Mesenchymal stem cell (in vitro differentiated cells and primary cell): ENCODE results near the gene DACT2.

Experiments used
- DNase-seq: peaks from one replicate; pipeline ENCODE4 v3.0.0-alpha.2; 2013
- H2AFZ ChIP-seq: one replicate; pipeline ENCODE4 v1.6.1; 2013; ENCODE audit warnings: low read depth, mild to moderate bottlenecking, control low read depth, inconsistent platforms, low read length, moderate library complexity
- H2AK5ac ChIP-seq: 2 replicates; pipeline ENCODE4 v1.6.1; 2013; ENCODE audit warnings: low read length, moderate library complexity, mild to moderate bottlenecking, inconsistent platforms; ENCODE audit not compliant: severe bottlenecking
- H2BK120ac ChIP-seq: one replicate; pipeline ENCODE4 v1.6.1; 2013; ENCODE audit warnings: low read depth, mild to moderate bottlenecking, inconsistent platforms, low read length, moderate library complexity
- H2BK12ac ChIP-seq, 2 experiments: one replicate each; pipeline ENCODE4 v1.6.1; 2013; ENCODE audit warnings: inconsistent platforms in 2 of 2, low read length in 2 of 2, mild to moderate bottlenecking in 2 of 2, moderate library complexity in 2 of 2, control low read depth in 1 of 2
- H2BK15ac ChIP-seq: one replicate; pipeline ENCODE4 v1.6.1; 2013; ENCODE audit warnings: mild to moderate bottlenecking, low read depth, inconsistent platforms; ENCODE audit not compliant: poor library complexity, severe bottlenecking
- H2BK5ac ChIP-seq: 2 replicates; pipeline ENCODE4 v1.6.1; 2013; ENCODE audit warnings: low read depth, mild to moderate bottlenecking, low read length, control low read depth, inconsistent platforms; ENCODE audit not compliant: poor library complexity, severe bottlenecking
- H3K14ac ChIP-seq, 2 experiments: one replicate each; pipeline ENCODE4 v1.6.1; 2013; ENCODE audit warnings: inconsistent platforms in 2 of 2, low read length in 2 of 2, control low read depth in 1 of 2, mild to moderate bottlenecking in 1 of 2, moderate library complexity in 1 of 2
- H3K18ac ChIP-seq, 2 experiments: one replicate each; pipeline ENCODE4 v1.6.1; 2013; ENCODE audit warnings: inconsistent platforms in 2 of 2, low read length in 2 of 2, control low read depth in 1 of 2, low read depth in 1 of 2, mild to moderate bottlenecking in 1 of 2
- H3K23ac ChIP-seq, 2 experiments: one replicate each; pipeline ENCODE4 v1.6.1; 2013; ENCODE audit warnings: inconsistent platforms in 2 of 2, low read length in 2 of 2, mild to moderate bottlenecking in 2 of 2, moderate library complexity in 2 of 2, control low read depth in 1 of 2
- H3K27ac ChIP-seq: 2 replicates; pipeline ENCODE4 v1.5.1; 2013; ENCODE audit warnings: mild to moderate bottlenecking, moderate library complexity, low read length, control low read depth, inconsistent platforms; ENCODE audit not compliant: poor library complexity, severe bottlenecking
- H3K27me3 ChIP-seq, 2 experiments: 2 replicates each; pipeline versions ENCODE4 v1.6.1 to v1.7.0; 2013; ENCODE audit warnings: low read length in 2 of 2, mild to moderate bottlenecking in 2 of 2, moderate library complexity in 2 of 2, control low read depth in 1 of 2, inconsistent platforms in 1 of 2; ENCODE audit not compliant: control insufficient read depth in 1 of 2, insufficient read depth in 1 of 2
- H3K36me3 ChIP-seq, 2 experiments: 2 replicates each; pipeline versions ENCODE4 v1.6.1 to v1.7.0; 2013; ENCODE audit warnings: low read length in 2 of 2, control low read depth in 1 of 2, inconsistent platforms in 1 of 2, low read depth in 1 of 2, mild to moderate bottlenecking in 1 of 2; ENCODE audit not compliant: insufficient read depth in 2 of 2, control insufficient read depth in 1 of 2
- H3K4ac ChIP-seq, 2 experiments: one replicate each; pipeline ENCODE4 v1.6.1; 2013; ENCODE audit warnings: inconsistent platforms in 2 of 2, low read length in 2 of 2, mild to moderate bottlenecking in 2 of 2, moderate library complexity in 2 of 2, control low read depth in 1 of 2, low read depth in 1 of 2
- H3K4me1 ChIP-seq: 2 replicates; pipeline ENCODE4 v1.6.1; 2013; ENCODE audit warnings: low read depth, low read length, control low read depth; ENCODE audit not compliant: control insufficient read depth, insufficient read depth
- H3K4me2 ChIP-seq: 2 replicates; pipeline ENCODE4 v1.6.1; 2013; ENCODE audit warnings: low read length, mild to moderate bottlenecking, inconsistent platforms; ENCODE audit not compliant: poor library complexity, severe bottlenecking
- H3K4me3 ChIP-seq, 2 experiments: 2 replicates each; pipeline versions ENCODE4 v1.5.1 to v1.7.0; 2013; ENCODE audit warnings: low read length in 2 of 2, mild to moderate bottlenecking in 2 of 2, control low read depth in 1 of 2, low read depth in 1 of 2; ENCODE audit not compliant: insufficient read depth in 1 of 2
- H3K79me1 ChIP-seq: replicated peaks from 2 replicates; pipeline ENCODE4 v1.6.1; 2013; ENCODE audit warnings: mild to moderate bottlenecking, control low read depth, low read length, inconsistent platforms; ENCODE audit not compliant: poor library complexity, severe bottlenecking
- H3K9ac ChIP-seq: 2 replicates; pipeline ENCODE4 v1.7.0; 2013; ENCODE audit warnings: mild to moderate bottlenecking, low read length, moderate library complexity
- H3K9me3 ChIP-seq: 2 replicates; pipeline ENCODE4 v1.7.0; 2013; ENCODE audit warnings: mild to moderate bottlenecking, low read length; ENCODE audit not compliant: control insufficient read depth
- H4K8ac ChIP-seq: one replicate; pipeline ENCODE4 v1.6.1; 2013; ENCODE audit warnings: inconsistent platforms, mild to moderate bottlenecking, low read length, moderate library complexity
- H4K91ac ChIP-seq: one replicate; pipeline ENCODE4 v1.6.1; 2013; ENCODE audit warnings: mild to moderate bottlenecking, low read length, inconsistent platforms
- WGBS: methylation state at CpG from one replicate; pipeline ENCODE4 v1.1.7; 2013; ENCODE audit warnings: mixed read lengths; 5-methylcytosine and 5-hydroxymethylcytosine counted together

DACT2 gene

DNA sequence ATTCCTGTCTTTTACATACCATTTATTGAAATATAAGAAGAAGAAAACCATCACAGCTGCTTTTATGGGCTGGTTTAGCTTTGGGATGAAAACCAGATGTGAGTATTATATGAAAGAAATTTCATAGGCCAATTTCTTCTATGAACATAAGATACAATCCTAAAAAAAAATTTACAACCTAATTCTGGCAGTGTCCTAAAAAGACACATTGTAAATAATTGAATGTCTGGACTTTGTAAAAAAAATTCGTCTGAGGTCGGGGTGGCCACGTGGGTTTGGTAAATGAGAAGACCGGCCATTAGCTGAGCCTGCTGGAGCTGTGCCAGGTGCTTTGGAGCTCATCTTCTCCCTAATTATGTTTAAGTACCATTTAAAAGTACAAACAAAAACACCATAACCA lies 26.8 kb downstream of the DACT2 start:
- Histone ChIP-seq H3K27me3 (peaks cover 14 to 16% of the 10 kb centered on the region in 2 experiments), H2BK15ac (no peak overlapping the region), H2AK5ac (no peak overlapping the region), H3K4ac (no peak overlapping the region), H3K23ac (no peak overlapping the region), H3K9ac (no peak overlapping the region), H3K4me2 (no peak overlapping the region), H4K91ac (no peak overlapping the region), H3K4me3 (no peak overlapping the region), H2AFZ (no peak overlapping the region), H2BK5ac (no peak overlapping the region), H3K4me1 (peaks cover 2% of the 10 kb centered on the region), H3K14ac (no peak overlapping the region), H2BK120ac (no peak overlapping the region), H3K18ac (no peak overlapping the region), H3K79me1 (no peaks in the 10 kb centered on the region), H3K36me3 (no peaks in the 10 kb centered on the region), H2BK12ac (no peak overlapping the region), H4K8ac (no peak overlapping the region), H3K9me3 (no peaks in the 10 kb centered on the region), H3K27ac (no peak overlapping the region)
- DNase-seq = no peak
- 0% methylated on average over 3 of the region's 4 CpGs for WGBS

DNA sequence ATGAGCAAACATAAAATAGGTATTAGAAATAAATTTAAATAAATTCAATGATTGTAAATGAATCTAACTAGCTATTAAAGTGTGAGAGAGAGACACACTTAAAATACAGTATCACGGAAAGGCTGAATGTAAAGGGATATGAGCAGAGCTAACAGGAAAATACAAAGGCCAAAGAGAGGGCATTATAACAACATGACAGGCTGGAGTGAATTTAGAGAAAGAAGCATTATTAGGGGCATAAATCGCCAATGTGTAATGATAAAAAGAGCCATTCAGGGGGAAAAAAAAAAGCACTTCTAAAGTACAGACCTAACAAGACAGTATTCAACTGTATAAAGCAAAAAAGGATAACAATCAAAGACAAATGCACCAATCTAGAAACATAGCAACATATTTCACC lies 28.1 kb downstream of the DACT2 start:
- Histone ChIP-seq H3K4ac (no peak overlapping the region), H3K79me1 (no peaks in the 10 kb centered on the region), H3K9ac (no peak overlapping the region), H4K8ac (no peak overlapping the region), H2BK120ac (no peak overlapping the region), H3K14ac (no peak overlapping the region), H3K36me3 (no peaks in the 10 kb centered on the region), H3K27ac (no peak overlapping the region), H3K4me2 (no peak overlapping the region), H2AFZ (no peak overlapping the region), H3K4me1 (peaks cover 2% of the 10 kb centered on the region), H3K9me3 (no peaks in the 10 kb centered on the region), H3K23ac (no peak overlapping the region), H3K4me3 (no peak overlapping the region), H2BK5ac (no peak overlapping the region), H3K27me3 (peaks cover 14% of the 10 kb centered on the region in 2 experiments), H4K91ac (no peak overlapping the region), H2BK12ac (no peak overlapping the region), H2BK15ac (no peak overlapping the region), H3K18ac (no peak overlapping the region), H2AK5ac (no peak overlapping the region)
- WGBS = 96% methylated on average over 1 of the region's 2 CpGs
- no peak for DNase-seq

DNA sequence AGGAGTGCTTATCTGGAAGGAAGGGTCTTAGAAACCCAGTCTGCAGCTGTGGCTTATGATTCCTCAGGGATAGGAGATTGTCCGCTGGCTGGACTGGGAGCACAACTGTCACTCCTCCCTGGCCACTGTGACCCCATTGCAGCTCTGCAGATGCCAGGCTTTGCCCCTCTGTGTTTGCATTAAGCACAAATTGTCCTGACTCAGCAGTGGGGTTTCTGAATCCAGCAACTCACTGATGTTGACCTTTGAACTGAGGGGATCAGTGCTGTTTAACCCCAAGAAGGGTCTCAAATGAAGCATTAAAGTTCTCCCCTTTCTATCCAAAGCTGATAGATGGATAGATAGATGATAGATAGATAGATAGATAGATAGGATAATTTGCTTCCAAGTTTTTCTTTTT lies 29.5 kb downstream of the DACT2 start:
- Histone ChIP-seq H2AK5ac (no peak overlapping the region), H4K91ac (no peak overlapping the region), H3K36me3 (no peaks in the 10 kb centered on the region), H3K4me1 (peaks cover 2% of the 10 kb centered on the region), H3K9ac (no peak overlapping the region), H3K79me1 (no peaks in the 10 kb centered on the region), H3K27ac (no peak overlapping the region), H2BK12ac (no peak overlapping the region), H2AFZ (no peak overlapping the region), H2BK120ac (no peak overlapping the region), H3K27me3 (peaks cover 15 to 18% of the 10 kb centered on the region in 2 experiments), H3K18ac (no peak overlapping the region), H3K4me2 (no peak overlapping the region), H3K4ac (no peak overlapping the region), H2BK5ac (no peak overlapping the region), H2BK15ac (no peak overlapping the region), H3K14ac (no peak overlapping the region), H3K23ac (no peak overlapping the region), H3K9me3 (no peaks in the 10 kb centered on the region), H4K8ac (no peak overlapping the region), H3K4me3 (no peak overlapping the region)
- WGBS = 74% methylated on average over 1 of the region's 1 CpG
- DNase-seq = no peak

DNA sequence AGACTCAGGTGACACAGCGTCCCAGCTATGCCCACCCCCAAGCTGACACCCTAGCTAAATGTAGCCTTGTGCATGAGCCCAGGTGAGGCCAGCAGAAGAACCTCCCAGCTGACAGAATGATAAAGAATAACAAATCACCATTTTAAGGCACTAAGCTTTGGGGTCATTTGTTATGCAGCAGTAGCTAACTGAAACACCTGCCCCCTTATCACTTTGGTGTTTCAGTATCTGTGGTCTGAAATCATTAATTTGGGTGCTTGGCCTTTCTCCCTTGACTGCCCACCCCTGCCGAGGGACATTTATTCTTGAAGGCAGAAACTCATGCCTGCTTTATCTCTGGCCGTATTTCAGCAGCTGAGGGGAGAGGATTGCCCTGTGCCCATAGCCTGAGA lies 30.0 kb downstream of the DACT2 start:
- H2BK12ac ChIP-seq = no peak overlapping the region
- no peak overlapping the region for H2BK120ac ChIP-seq
- H3K79me1 ChIP-seq = no peaks in the 10 kb centered on the region
- H3K27ac ChIP-seq = no peak overlapping the region
- H3K4me1 ChIP-seq = peaks cover 2% of the 10 kb centered on the region
- no peak overlapping the region for H2AK5ac ChIP-seq
- no peak overlapping the region for H3K18ac ChIP-seq
- H4K8ac ChIP-seq = no peak overlapping the region
- H2BK5ac ChIP-seq = no peak overlapping the region
- WGBS = 86% methylated on average over 3 of the region's 3 CpGs
- H4K91ac ChIP-seq = no peak overlapping the region
- H3K36me3 ChIP-seq = no peaks in the 10 kb centered on the region
- no peak overlapping the region for H3K9ac ChIP-seq
- no peak overlapping the region for H3K4me2 ChIP-seq
- no peak overlapping the region for H3K4ac ChIP-seq
- H3K9me3 ChIP-seq = no peaks in the 10 kb centered on the region
- no peak overlapping the region for H3K23ac ChIP-seq
- H3K14ac ChIP-seq = no peak overlapping the region
- no peak overlapping the region for H3K4me3 ChIP-seq
- no peak overlapping the region for H2BK15ac ChIP-seq
- peaks cover 19% of the 10 kb centered on the region in 2 experiments for H3K27me3 ChIP-seq
- DNase-seq = no peak
- no peak overlapping the region for H2AFZ ChIP-seq
